Naive thymus-derived CD4-positive, alpha-beta T cell (primary cell): ENCODE measurements around the gene B4GALNT4. TPM values are rescaled to one million over a fixed set of nuclear protein-coding genes. Genes with fewer than 3 reads are reported as not detected.

Experiments used
- ATAC-seq: fragments of 150-1000 bp; cut with Tn5 transposase; 2 replicates; pipeline ENCODE4 v1.10.0; 2021; ENCODE audit warnings: mild to moderate bottlenecking, moderate library complexity
- CTCF ChIA-PET: fragments of 350-600 bp; sonication (Branson Sonifier 250); formaldehyde crosslinking; loops from one replicate; lab custom pipeline; 2021; ENCODE audit warnings: antibody characterized with exemption; lab: Charles Lee
- POLR2A ChIA-PET: fragments of 350-600 bp; sonication (Branson Sonifier 250); formaldehyde crosslinking; loops from one replicate; lab custom pipeline; 2021; ENCODE audit warnings: antibody characterized with exemption, inconsistent platforms; lab: Charles Lee
- DNase-seq, 9 donors: peaks; one replicate each; pipeline versions ENCODE4 v3.0.0 to v3.0.0-alpha.2; 2020 to 2022; ENCODE audit warnings: mixed read lengths in 1 of 9
- H3K27ac ChIP-seq: one replicate; pipeline ENCODE4 v1.7.0; 2013; ENCODE audit warnings: mild to moderate bottlenecking, low read depth, low read length, moderate library complexity
- H3K27me3 ChIP-seq, 2 donors: one replicate each; pipeline ENCODE4 v1.7.0; 2013; ENCODE audit warnings: low read length in 2 of 2, mild to moderate bottlenecking in 2 of 2, moderate library complexity in 2 of 2; ENCODE audit not compliant: control insufficient read depth in 2 of 2, insufficient read depth in 2 of 2
- H3K36me3 ChIP-seq, 3 experiments: 1 replicate in 2 of 3; 2 replicates in 1 of 3; pipeline ENCODE4 v1.7.0; 2013; ENCODE audit warnings: low read length in 3 of 3, mild to moderate bottlenecking in 3 of 3, moderate library complexity in 1 of 3; ENCODE audit not compliant: insufficient read depth in 3 of 3, control insufficient read depth in 2 of 3
- H3K4me1 ChIP-seq, 2 donors: one replicate each; pipeline ENCODE4 v1.7.0; 2013; ENCODE audit warnings: low read length in 2 of 2, mild to moderate bottlenecking in 2 of 2, moderate library complexity in 1 of 2; ENCODE audit not compliant: control insufficient read depth in 2 of 2, insufficient read depth in 2 of 2
- H3K4me3 ChIP-seq: 2 replicates; pipeline ENCODE4 v1.7.0; 2013; ENCODE audit warnings: mild to moderate bottlenecking, low read length
- H3K9me3 ChIP-seq, 3 experiments: 1 replicate in 2 of 3; 2 replicates in 1 of 3; pipeline ENCODE4 v1.7.0; 2013; ENCODE audit warnings: low read length in 3 of 3; ENCODE audit not compliant: control insufficient read depth in 2 of 3
- H3K27ac Mint-ChIP-seq, 9 donors: one replicate each; pipeline ENCODE4 v1.8.0; 2020 to 2022; ENCODE audit warnings: mixed read lengths in 9 of 9, mild to moderate bottlenecking in 8 of 9, moderate library complexity in 5 of 9, inconsistent platforms in 2 of 9
- H3K27me3 Mint-ChIP-seq, 5 donors: one replicate each; pipeline ENCODE4 v1.8.0; 2021 to 2022; ENCODE audit warnings: mixed read lengths in 5 of 5, mild to moderate bottlenecking in 1 of 5
- H3K36me3 Mint-ChIP-seq, 5 donors: one replicate each; pipeline ENCODE4 v1.8.0; 2020 to 2022; ENCODE audit warnings: mixed read lengths in 5 of 5, mild to moderate bottlenecking in 3 of 5, inconsistent platforms in 1 of 5
- H3K4me1 Mint-ChIP-seq, 7 donors: one replicate each; pipeline ENCODE4 v1.8.0; 2020 to 2022; ENCODE audit warnings: mixed read lengths in 7 of 7, mild to moderate bottlenecking in 3 of 7, inconsistent platforms in 1 of 7
- H3K4me3 Mint-ChIP-seq, 10 donors: one replicate each; pipeline ENCODE4 v1.8.0; 2020 to 2022; ENCODE audit warnings: mild to moderate bottlenecking in 10 of 10, mixed read lengths in 10 of 10, moderate library complexity in 6 of 10, inconsistent platforms in 2 of 10
- H3K9me3 Mint-ChIP-seq, 11 donors: one replicate each; pipeline ENCODE4 v1.8.0; 2020 to 2022; ENCODE audit warnings: mixed read lengths in 11 of 11, mild to moderate bottlenecking in 4 of 11, inconsistent platforms in 1 of 11, moderate library complexity in 1 of 11
- intact Hi-C, 2 donors: fragments of 100-400 bp; cut with micrococcal nuclease; formaldehyde crosslinking; loops; one replicate each; pipeline ENCODE4 v1.15.1; 2023
- polyA plus RNA-seq, 2 donors: library from polyadenylated mRNA; unstranded; fragments of 300-500 nt; fragmentation: Illumina TruSeq; gene quantifications; one replicate each; pipeline ENCODE4 v1.2.3, GENCODE V29; 2021
- total RNA-seq, 6 experiments: library from RNA in 5 of 6; stranded (reverse) in 5 of 6; gene quantifications; 1 replicate in 5 of 6; 2 replicates in 1 of 6; pipeline ENCODE4 v1.2.3 and lab custom pipeline; 2021 to 2026

The B4GALNT4 gene
- total and polyA plus RNA-seq, 7 experiments from 2014 or later = 0.14 to 11.8 (median 2.6) TPM; not detected in 1

GRCh38 chr11:381501-382072 is 12.3 kb downstream of the B4GALNT4 start:
- Mint-ChIP-seq H3K27me3 (peaks cover 0 to 10% (median 5%) of the 10 kb centered on the region in 5 donors), H3K4me3 (no peak overlapping the region), H3K36me3 (peaks cover 0 to under 1% (median 0%) of the 10 kb centered on the region in 5 donors), H3K27ac (no peak overlapping the region), H3K4me1 (peaks cover 0 to 8% (median 4%) of the 10 kb centered on the region in 7 donors), H3K9me3 (peaks cover 0 to 2% (median 0%) of the 10 kb centered on the region in 11 donors)
- POLR2A ChIA-PET = no interaction called here
- no peaks in the 10 kb centered on the region for H3K4me1 ChIP-seq
- H3K36me3 ChIP-seq = no peaks in the 10 kb centered on the region
- peaks cover 0 to 10% (median 0%) of the 10 kb centered on the region in 3 experiments for H3K9me3 ChIP-seq
- H3K4me3 ChIP-seq = no peak overlapping the region
- ATAC-seq = no peak
- no peaks in the 10 kb centered on the region for H3K27me3 ChIP-seq
- no peak overlapping the region for H3K27ac ChIP-seq
- no peak for DNase-seq
- intact Hi-C loops = no loop called here
- CTCF ChIA-PET = no interaction called here

GRCh38 chr11:382081-382629 is 12.9 kb downstream of the B4GALNT4 start:
- ChIA-PET CTCF (no interaction called here), POLR2A (no interaction called here)
- no peak for DNase-seq
- H3K36me3 ChIP-seq = no peaks in the 10 kb centered on the region
- ATAC-seq = no peak
- H3K27me3 ChIP-seq = no peaks in the 10 kb centered on the region
- intact Hi-C loops = no loop called here
- no peak overlapping the region for H3K4me3 ChIP-seq
- no peak overlapping the region for H3K27ac ChIP-seq
- H3K9me3 ChIP-seq = peaks cover 0 to 15% (median 0%) of the 10 kb centered on the region in 3 experiments
- Mint-ChIP-seq H3K4me3 (no peak overlapping the region), H3K9me3 (peaks cover 1 to 8% (median 5%) of the 10 kb centered on the region in 11 donors), H3K4me1 (peaks cover 0 to 8% (median 4%) of the 10 kb centered on the region in 7 donors), H3K27me3 (peaks cover 0 to 10% (median 5%) of the 10 kb centered on the region in 5 donors), H3K27ac (no peak overlapping the region), H3K36me3 (peaks cover 0 to 5% (median 3%) of the 10 kb centered on the region in 5 donors)
- peaks cover 0 to 6% of the 10 kb centered on the region in 2 donors for H3K4me1 ChIP-seq

- Mint-ChIP-seq H3K9me3 (peaks cover 1 to 10% (median 7%) of the 10 kb centered on the region in 11 donors), H3K36me3 (peaks cover 0 to 7% (median 4%) of the 10 kb centered on the region in 5 donors), H3K4me1 (peaks cover 0 to 8% (median 6%) of the 10 kb centered on the region in 7 donors), H3K4me3 (no peak overlapping the region), H3K27ac (no peak overlapping the region), H3K27me3 (peaks cover 0 to 17% (median 5%) of the 10 kb centered on the region in 5 donors)
- ATAC-seq (no peak), DNase-seq (no peak)
- peaks cover 0 to 15% (median 0%) of the 10 kb centered on the region in 3 experiments for H3K9me3 ChIP-seq
- peaks cover 0 to 8% of the 10 kb centered on the region in 2 donors for H3K4me1 ChIP-seq
- H3K36me3 ChIP-seq = no peaks in the 10 kb centered on the region
- POLR2A ChIA-PET = no interaction called here
- H3K27ac ChIP-seq = no peak overlapping the region
- intact Hi-C loops = no loop called here
- no peak overlapping the region for H3K4me3 ChIP-seq
- no peaks in the 10 kb centered on the region for H3K27me3 ChIP-seq
- CTCF ChIA-PET = no interaction called here
Measured at GRCh38 chr11:383431-383830, 14.1 kb downstream of the B4GALNT4 start.

- Histone ChIP-seq H3K9me3 (peaks cover 0 to 15% (median 0%) of the 10 kb centered on the region in 3 experiments), H3K4me3 (no peak overlapping the region), H3K27me3 (no peaks in the 10 kb centered on the region), H3K4me1 (peaks cover 0 to 8% of the 10 kb centered on the region in 2 donors), H3K27ac (no peak overlapping the region), H3K36me3 (no peaks in the 10 kb centered on the region)
- no peak overlapping the region for H3K27ac Mint-ChIP-seq
- H3K4me1 Mint-ChIP-seq = peaks cover 0 to 8% (median 6%) of the 10 kb centered on the region in 7 donors
- intact Hi-C loops = no loop called here
- no peak for DNase-seq
- POLR2A ChIA-PET = no interaction called here
- no peak for ATAC-seq
- H3K27me3 Mint-ChIP-seq = peaks cover 0 to 17% (median 3%) of the 10 kb centered on the region in 5 donors
- peaks cover 0 to 7% (median 4%) of the 10 kb centered on the region in 5 donors for H3K36me3 Mint-ChIP-seq
- CTCF ChIA-PET = no interaction called here
- peaks cover 1 to 10% (median 7%) of the 10 kb centered on the region in 11 donors for H3K9me3 Mint-ChIP-seq
- no peak overlapping the region for H3K4me3 Mint-ChIP-seq
Measured at GRCh38 chr11:384511-384910, 15.2 kb downstream of the B4GALNT4 start.

- H3K27ac ChIP-seq = no peak overlapping the region
Measured at GRCh38 chr11:385594-386351, 16.5 kb downstream of the B4GALNT4 start.

GRCh38 chr11:386483-386882 is 17.2 kb downstream of the B4GALNT4 start:
- POLR2A ChIA-PET = interaction anchor here (1.3 kb wide), 1 partner anchor 55 kb away, joined by 3 read pairs; the partner anchor contains the start of gene ANO9
- H3K27ac Mint-ChIP-seq = no peak overlapping the region

More at GRCh38 chr11:385594-386351, 16.5 kb downstream of the B4GALNT4 start:
- peaks cover 0 to 8% (median 6%) of the 10 kb centered on the region in 7 donors for H3K4me1 Mint-ChIP-seq
- POLR2A ChIA-PET = no interaction called here
- ATAC-seq (no peak), DNase-seq (no peak)
- H3K27me3 ChIP-seq = no peaks in the 10 kb centered on the region
- H3K4me3 ChIP-seq = no peak overlapping the region
- H3K4me1 ChIP-seq = peaks cover 0 to 8% of the 10 kb centered on the region in 2 donors
- H3K9me3 ChIP-seq = peaks cover 0 to 15% (median 0%) of the 10 kb centered on the region in 3 experiments
- intact Hi-C loops = no loop called here
- H3K27ac Mint-ChIP-seq = no peak overlapping the region
- peaks cover 0 to 17% (median 3%) of the 10 kb centered on the region in 5 donors for H3K27me3 Mint-ChIP-seq
- H3K9me3 Mint-ChIP-seq = peaks cover 1 to 10% (median 7%) of the 10 kb centered on the region in 11 donors
- H3K36me3 ChIP-seq = no peaks in the 10 kb centered on the region
- H3K4me3 Mint-ChIP-seq = no peak overlapping the region
- peaks cover 0 to 7% (median 4%) of the 10 kb centered on the region in 5 donors for H3K36me3 Mint-ChIP-seq
- CTCF ChIA-PET = no interaction called here

More at GRCh38 chr11:386483-386882, 17.2 kb downstream of the B4GALNT4 start:
- Mint-ChIP-seq H3K36me3 (peaks cover 0 to 7% (median 4%) of the 10 kb centered on the region in 5 donors), H3K27me3 (peaks cover 0 to 17% (median 3%) of the 10 kb centered on the region in 5 donors), H3K9me3 (peaks cover 1 to 10% (median 7%) of the 10 kb centered on the region in 11 donors), H3K4me1 (peaks cover 0 to 8% (median 4%) of the 10 kb centered on the region in 7 donors), H3K4me3 (no peak overlapping the region)
- ATAC-seq (no peak), DNase-seq (no peak)
- peaks cover 0 to 15% (median 0%) of the 10 kb centered on the region in 3 experiments for H3K9me3 ChIP-seq
- H3K4me1 ChIP-seq = peaks cover 0 to 8% of the 10 kb centered on the region in 2 donors
- H3K4me3 ChIP-seq = no peak overlapping the region
- intact Hi-C loops = no loop called here
- CTCF ChIA-PET = no interaction called here
- H3K27me3 ChIP-seq = no peaks in the 10 kb centered on the region
- no peak overlapping the region for H3K27ac ChIP-seq
- no peaks in the 10 kb centered on the region for H3K36me3 ChIP-seq
